Activated CD4-positive, alpha-beta T cell treated with anti-CD3 and anti-CD28 coated beads for 36 hours (primary cell): Measurements from ENCODE around the gene COMT. TPM values are rescaled to one million over a fixed set of nuclear protein-coding genes. Genes with fewer than 3 reads are reported as not detected.
"Not testable (repeated sequence)": the region's sequence is repeated elsewhere in the genome, so short reads cannot be mapped to it uniquely, and the experiment has no call there.

Source experiments
- ATAC-seq: fragments of 200-7000 bp; cut with Tn5 transposase; one replicate; pipeline ENCODE4 v1.10.0; 2021; ENCODE audit warnings: mild to moderate bottlenecking, moderate library complexity
- CTCF ChIA-PET: fragments of 350-600 bp; sonication (Branson Sonifier 250); formaldehyde crosslinking; loops from one replicate; lab custom pipeline; 2021; ENCODE audit warnings: antibody characterized with exemption; lab: Charles Lee
- POLR2A ChIA-PET: fragments of 350-600 bp; sonication (Branson Sonifier 250); formaldehyde crosslinking; loops from one replicate; lab custom pipeline; 2021; ENCODE audit warnings: antibody characterized with exemption, inconsistent platforms; lab: Charles Lee
- DNase-seq: peaks from one replicate; pipeline ENCODE4 v3.0.0-alpha.2; 2020
- H3K27ac Mint-ChIP-seq: one replicate; pipeline ENCODE4 v1.8.0; 2021; ENCODE audit warnings: mixed read lengths
- H3K27me3 Mint-ChIP-seq: one replicate; pipeline ENCODE4 v1.8.0; 2021; ENCODE audit warnings: mixed read lengths
- H3K36me3 Mint-ChIP-seq: one replicate; pipeline ENCODE4 v1.8.0; 2021; ENCODE audit warnings: low read depth, mixed read lengths
- H3K4me1 Mint-ChIP-seq: one replicate; pipeline ENCODE4 v1.8.0; 2021; ENCODE audit warnings: mixed read lengths
- H3K4me3 Mint-ChIP-seq: one replicate; pipeline ENCODE4 v1.8.0; 2021; ENCODE audit warnings: mild to moderate bottlenecking, moderate library complexity, mixed read lengths
- H3K9me3 Mint-ChIP-seq: one replicate; pipeline ENCODE4 v1.8.0; 2021; ENCODE audit warnings: low read depth, mixed read lengths
- intact Hi-C, 2 experiments: fragments of 100-400 bp; cut with DNase I in 1 of 2; cut with micrococcal nuclease in 1 of 2; formaldehyde crosslinking; loops; one replicate each; pipeline versions ENCODE4 v1.14.2 to v1.15.1; 2022 to 2024; cut with DNase I, micrococcal nuclease
- total RNA-seq, 2 experiments: library from RNA; stranded (reverse); gene quantifications; one replicate each; pipeline ENCODE4 v1.2.3, GENCODE V29; 2021

COMT gene
- total RNA-seq, 2 experiments from 2014 or later = 63.5 to 78.5 TPM

GRCh38 chr22:19900707-19901436, 40.7 kb upstream of the COMT start:
- CTCF ChIA-PET = interaction anchor here (0.5 to 1.9 kb wide), 5 partner anchors 9 to 832 kb away, joined by 3 to 6 read pairs (median 4); no protein-coding TSS in a partner anchor
- no peaks in the 10 kb centered on the region for H3K9me3 Mint-ChIP-seq
- H3K4me1 Mint-ChIP-seq = peaks cover 16% of the 10 kb centered on the region
- POLR2A ChIA-PET = interaction anchor here (0.6 kb wide), 1 partner anchor 68 kb away, joined by 3 read pairs; no protein-coding TSS in a partner anchor
- ATAC-seq = no peak
- no peak overlapping the region for H3K4me3 Mint-ChIP-seq
- DNase-seq = no peak
- no peaks in the 10 kb centered on the region for H3K27me3 Mint-ChIP-seq
- H3K36me3 Mint-ChIP-seq = no peaks in the 10 kb centered on the region
- intact Hi-C loops = no loop called here
- no peak overlapping the region for H3K27ac Mint-ChIP-seq

GRCh38 chr22:19901577-19902244, 39.9 kb upstream of the COMT start:
- ChIA-PET CTCF (interaction anchor here (1.2 to 1.9 kb wide), 4 partner anchors 8 to 171 kb away, joined by 3 to 6 read pairs (median 4); no protein-coding TSS in a partner anchor), POLR2A (no interaction called here)
- Mint-ChIP-seq H3K27ac (no peak overlapping the region), H3K9me3 (no peaks in the 10 kb centered on the region), H3K4me1 (peaks cover 8% of the 10 kb centered on the region), H3K27me3 (no peaks in the 10 kb centered on the region), H3K4me3 (no peak overlapping the region), H3K36me3 (peaks cover 3% of the 10 kb centered on the region)
- ATAC-seq (no peak), DNase-seq (no peak)
- intact Hi-C loops = no loop called here

- Mint-ChIP-seq H3K36me3 (peaks cover 3% of the 10 kb centered on the region), H3K27ac (no peak overlapping the region), H3K9me3 (no peaks in the 10 kb centered on the region), H3K4me3 (no peak overlapping the region), H3K27me3 (no peaks in the 10 kb centered on the region), H3K4me1 (peaks cover 2% of the 10 kb centered on the region)
- ChIA-PET CTCF (interaction anchor here (1.2 kb wide), 2 partner anchors 12 to 16 kb away, joined by 3 to 4 read pairs; no protein-coding TSS in a partner anchor), POLR2A (no interaction called here)
- no peak for ATAC-seq
- DNase-seq = no peak
- intact Hi-C loops = no loop called here
These were observed 39.3 kb upstream of the COMT start for GRCh38 chr22:19902245-19902715.

- H3K9me3 Mint-ChIP-seq = no peaks in the 10 kb centered on the region
- H3K27ac Mint-ChIP-seq = no peak overlapping the region
- ATAC-seq (no peak), DNase-seq (no peak)
- peaks cover 3% of the 10 kb centered on the region for H3K36me3 Mint-ChIP-seq
- POLR2A ChIA-PET = no interaction called here
- CTCF ChIA-PET = interaction anchor here (1.2 kb wide), 1 partner anchor 13 kb away, joined by 4 read pairs; no protein-coding TSS in a partner anchor
- H3K27me3 Mint-ChIP-seq = no peaks in the 10 kb centered on the region
- H3K4me3 Mint-ChIP-seq = no peak overlapping the region
- intact Hi-C loops = no loop called here
- H3K4me1 Mint-ChIP-seq = no peaks in the 10 kb centered on the region
These were observed 38.5 kb upstream of the COMT start for GRCh38 chr22:19903031-19903430.

GRCh38 chr22:19903513-19903912, 38.1 kb upstream of the COMT start:
- H3K4me3 Mint-ChIP-seq = no peak overlapping the region
- intact Hi-C loops = no loop called here
- no peak for ATAC-seq
- H3K36me3 Mint-ChIP-seq = peaks cover 5% of the 10 kb centered on the region
- CTCF ChIA-PET = interaction anchor here (2.1 kb wide), 1 partner anchor 173 kb away, joined by 8 read pairs; no protein-coding TSS in a partner anchor
- no peak overlapping the region for H3K27ac Mint-ChIP-seq
- no peaks in the 10 kb centered on the region for H3K4me1 Mint-ChIP-seq
- POLR2A ChIA-PET = no interaction called here
- no peak for DNase-seq
- H3K9me3 Mint-ChIP-seq = no peaks in the 10 kb centered on the region
- H3K27me3 Mint-ChIP-seq = no peaks in the 10 kb centered on the region

GRCh38 chr22:19904174-19904856, 37.3 kb upstream of the COMT start:
- Mint-ChIP-seq H3K27me3 (no peaks in the 10 kb centered on the region), H3K4me1 (no peaks in the 10 kb centered on the region), H3K4me3 (no peak overlapping the region), H3K36me3 (peaks cover 6% of the 10 kb centered on the region), H3K27ac (no peak overlapping the region), H3K9me3 (no peaks in the 10 kb centered on the region)
- DNase-seq = no peak
- intact Hi-C loops = no loop called here
- no peak for ATAC-seq
- ChIA-PET CTCF (interaction anchor here (1.0 to 2.1 kb wide), 4 partner anchors 40 to 174 kb away, joined by 3 to 8 read pairs (median 5); no protein-coding TSS in a partner anchor), POLR2A (no interaction called here)

GRCh38 chr22:19904935-19905334, 36.6 kb upstream of the COMT start:
- H3K9me3 Mint-ChIP-seq = no peaks in the 10 kb centered on the region
- CTCF ChIA-PET = interaction anchor here (1.0 to 2.1 kb wide), 4 partner anchors 39 to 175 kb away, joined by 3 to 8 read pairs (median 5); no protein-coding TSS in a partner anchor
- peaks cover 6% of the 10 kb centered on the region for H3K36me3 Mint-ChIP-seq
- H3K27me3 Mint-ChIP-seq = no peaks in the 10 kb centered on the region
- ATAC-seq (no peak), DNase-seq (no peak)
- intact Hi-C loops = no loop called here
- POLR2A ChIA-PET = no interaction called here
- no peak overlapping the region for H3K4me3 Mint-ChIP-seq
- H3K27ac Mint-ChIP-seq = no peak overlapping the region
- peaks cover 6% of the 10 kb centered on the region for H3K4me1 Mint-ChIP-seq

- no peaks in the 10 kb centered on the region for H3K9me3 Mint-ChIP-seq
- no peak overlapping the region for H3K27ac Mint-ChIP-seq
- peaks cover 8% of the 10 kb centered on the region for H3K4me1 Mint-ChIP-seq
- H3K27me3 Mint-ChIP-seq = no peaks in the 10 kb centered on the region
- H3K36me3 Mint-ChIP-seq = peaks cover 6% of the 10 kb centered on the region
- no peak overlapping the region for H3K4me3 Mint-ChIP-seq
- intact Hi-C loops = no loop called here
- DNase-seq = no peak
- ATAC-seq = no peak
- POLR2A ChIA-PET = no interaction called here
- CTCF ChIA-PET = interaction anchor here (0.7 to 2.1 kb wide), 7 partner anchors 39 to 175 kb away, joined by 3 to 8 read pairs (median 4); no protein-coding TSS in a partner anchor
These were observed 36.0 kb upstream of the COMT start for GRCh38 chr22:19905347-19906276.

- DNase-seq, H3K9me3 Mint-ChIP-seq, H3K36me3 Mint-ChIP-seq, ATAC-seq, H3K27ac Mint-ChIP-seq, intact Hi-C loops, H3K4me3 Mint-ChIP-seq, POLR2A ChIA-PET, H3K4me1 Mint-ChIP-seq, H3K27me3 Mint-ChIP-seq: not testable (repeated sequence)
- CTCF ChIA-PET = interaction anchor here (1.1 kb wide), 1 partner anchor 176 kb away, joined by 6 read pairs; no protein-coding TSS in a partner anchor
These were observed 34.7 kb upstream of the COMT start for GRCh38 chr22:19906864-19907263.

- H3K27me3 Mint-ChIP-seq, DNase-seq, POLR2A ChIA-PET, H3K4me1 Mint-ChIP-seq, ATAC-seq, H3K36me3 Mint-ChIP-seq, H3K27ac Mint-ChIP-seq, intact Hi-C loops, H3K4me3 Mint-ChIP-seq, H3K9me3 Mint-ChIP-seq: not testable (repeated sequence)
- CTCF ChIA-PET = interaction anchor here (1.0 kb wide), 1 partner anchor 178 kb away, joined by 3 read pairs; no protein-coding TSS in a partner anchor
These were observed 33.7 kb upstream of the COMT start for GRCh38 chr22:19907902-19908301.
